Activated CD4-positive, CD25-positive, alpha-beta regulatory T cell treated with anti-CD3 and anti-CD28 coated beads, Interleukin-2, amount 50 U/mL, for 24 hours (primary cell): ENCODE measurements around the gene SRPK1.

Source experiments
- ATAC-seq, 2 donors: fragments of 150-1000 bp; cut with Tn5 transposase; one replicate each; pipeline ENCODE4 v1.10.0; 2021; ENCODE audit warnings: mild to moderate bottlenecking in 1 of 2, moderate library complexity in 1 of 2

Gene SRPK1

GRCh38 chr6:35810971-35811698 lies 109.8 kb downstream of the SRPK1 start:
- ATAC-seq, result peak in 1 of 2 donors; percentile 60

DNA sequence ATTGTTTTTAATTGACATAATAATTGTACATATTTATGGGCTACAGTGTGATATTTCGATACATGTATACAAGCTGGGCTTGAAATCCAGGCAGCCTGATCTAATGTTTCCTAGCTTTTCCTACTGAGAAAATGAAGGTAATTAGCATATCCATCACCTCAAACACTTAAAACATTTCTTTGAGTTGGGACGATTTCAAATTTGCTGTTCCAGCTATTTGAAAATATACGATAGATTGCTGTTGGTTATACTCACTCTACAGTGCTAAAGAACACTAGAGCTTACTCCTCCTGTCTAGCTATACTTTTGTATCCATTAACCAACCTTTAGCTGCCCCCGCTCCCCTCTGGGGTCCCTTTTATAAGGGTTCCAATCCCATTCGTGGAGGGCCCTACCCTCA lies 111.1 kb downstream of the SRPK1 start:
- ATAC-seq, result no peak

DNA sequence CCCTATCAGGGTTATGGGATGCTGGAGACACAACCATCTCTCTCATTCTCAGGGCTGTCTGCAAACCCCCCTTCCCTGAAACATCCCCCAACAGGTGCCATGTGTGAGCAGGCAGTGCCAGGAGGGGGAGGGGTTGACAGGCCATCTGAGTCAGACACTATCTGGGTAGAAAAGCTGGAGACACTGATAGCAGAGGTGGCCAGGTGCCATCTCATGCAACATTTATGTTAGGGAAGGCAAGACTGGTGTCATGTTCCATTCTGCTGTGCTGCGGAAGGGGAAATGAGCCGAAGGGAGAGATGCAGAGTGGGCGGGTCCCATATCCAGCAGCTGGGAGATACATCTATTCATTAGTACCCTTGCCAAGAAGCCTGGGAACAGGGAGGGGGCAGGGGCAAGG lies 112.2 kb downstream of the SRPK1 start:
- no peak for ATAC-seq

GRCh38 chr6:35804996-35805736 lies 115.7 kb downstream of the SRPK1 start, which contains the start of gene LHFPL5:
Gene LHFPL5 (plus strand): TSS chr6:35805352. CDS start chr6:35805671, 319 bp downstream.
- no peak for ATAC-seq

DNA sequence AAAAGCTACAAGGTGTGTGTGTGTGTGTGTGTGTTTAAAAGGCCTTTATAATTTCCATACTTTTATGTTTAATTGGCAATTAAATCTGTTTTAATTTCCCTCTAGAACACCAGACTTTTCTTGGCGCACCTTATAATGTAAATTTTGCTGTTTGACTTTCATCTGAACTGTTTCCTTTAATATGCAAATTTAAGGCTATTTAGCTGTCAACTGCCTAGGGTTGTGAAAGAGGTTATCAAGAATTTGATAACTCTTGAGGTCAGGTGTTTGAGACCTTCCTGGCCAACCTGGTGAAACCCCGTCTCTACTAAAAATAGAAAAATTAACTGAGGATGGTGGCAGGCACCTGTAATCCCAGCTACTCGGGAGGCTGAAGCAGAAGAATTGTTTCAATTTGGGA lies 119.8 kb downstream of the SRPK1 start:
- ATAC-seq, result no peak

GRCh38 chr6:35798706-35799105 lies 122.2 kb downstream of the SRPK1 start:
- no peak for ATAC-seq

GRCh38 chr6:35797837-35798526 lies 122.9 kb downstream of the SRPK1 start:
- ATAC-seq, result no peak

DNA sequence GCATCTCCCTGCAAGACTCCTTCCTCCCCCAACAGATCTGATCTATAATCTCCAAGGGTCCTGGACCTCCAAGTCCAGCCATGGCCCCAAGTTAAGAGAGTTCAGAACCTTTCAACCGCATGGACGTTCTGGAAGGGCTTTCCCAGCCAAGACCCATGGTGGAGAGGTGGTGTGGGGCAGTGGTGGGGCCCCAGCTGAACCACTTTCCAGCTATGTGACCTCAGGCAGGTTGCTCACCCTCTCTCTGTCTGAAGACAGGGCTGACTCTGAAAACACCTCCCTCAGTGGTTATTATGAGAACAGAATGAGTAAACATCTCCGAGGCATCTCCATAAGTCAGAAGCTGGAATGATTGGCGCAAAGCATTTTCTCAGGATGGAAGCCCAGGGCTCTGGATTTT lies 124.7 kb downstream of the SRPK1 start:
- no peak for ATAC-seq

- ATAC-seq, result no peak
Measured at GRCh38 chr6:35795453-35796071, 125.3 kb downstream of the SRPK1 start.

GRCh38 chr6:35794536-35795452 lies 126.1 kb downstream of the SRPK1 start:
- ATAC-seq, result no peak

DNA sequence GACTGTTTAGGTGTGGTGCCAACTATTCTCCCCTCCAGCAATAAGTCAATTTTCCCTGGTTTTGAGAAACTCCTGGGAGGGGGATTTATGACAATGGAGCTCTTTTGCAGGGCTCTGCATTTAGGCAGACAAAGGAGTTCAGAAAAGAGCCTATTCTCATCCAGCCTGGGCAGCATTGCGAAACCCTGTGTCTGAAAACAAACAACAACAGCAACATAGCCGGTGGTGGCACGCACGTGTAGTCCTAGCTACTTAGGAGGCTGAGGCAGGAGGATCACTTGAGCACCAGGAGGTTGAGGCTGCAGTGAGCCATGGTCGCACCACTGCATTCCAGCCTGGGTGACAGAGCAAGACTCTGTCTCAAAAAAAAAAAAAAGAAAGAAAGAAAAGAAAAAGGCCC lies 130.2 kb downstream of the SRPK1 start:
- ATAC-seq, result no peak

- no peak for ATAC-seq
Measured at GRCh38 chr6:35788423-35788982, 132.4 kb downstream of the SRPK1 start.

GRCh38 chr6:35787266-35788218 lies 133.4 kb downstream of the SRPK1 start:
- ATAC-seq, result no peak

GRCh38 chr6:35786810-35787209 lies 134.1 kb downstream of the SRPK1 start:
- no peak for ATAC-seq

DNA sequence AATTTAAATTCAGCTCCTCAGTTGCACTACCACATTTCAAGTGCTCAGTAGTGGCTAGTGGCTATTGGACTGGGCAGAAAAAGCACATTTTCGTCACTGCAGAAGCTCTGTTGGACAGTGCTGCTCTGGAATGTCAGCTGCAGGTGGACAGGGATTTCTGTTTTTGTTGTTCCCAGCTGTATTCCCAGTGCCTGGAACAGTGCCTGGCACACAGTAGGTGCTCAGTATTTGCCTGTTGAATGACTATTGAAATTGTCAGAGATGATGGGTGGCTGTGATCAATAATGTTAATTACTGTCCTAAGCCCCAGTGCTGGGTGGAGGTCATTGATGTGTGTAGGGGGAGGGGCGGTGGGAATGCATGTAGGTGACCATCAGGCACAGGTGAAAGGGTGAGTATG lies 134.6 kb downstream of the SRPK1 start:
- ATAC-seq, result no peak

GRCh38 chr6:35784200-35784599 lies 136.7 kb downstream of the SRPK1 start:
- ATAC-seq, result no peak
